GM21529 (cell line): Measurements from ENCODE around the gene OTOP2.

ENCODE experiments used
- ATAC-seq: cut with Tn5 transposase; IDR thresholded peaks from one replicate; pipeline ENCODE4 v1.9.1; 2021; ENCODE audit not compliant: unreplicated experiment

Gene OTOP2, protein sequence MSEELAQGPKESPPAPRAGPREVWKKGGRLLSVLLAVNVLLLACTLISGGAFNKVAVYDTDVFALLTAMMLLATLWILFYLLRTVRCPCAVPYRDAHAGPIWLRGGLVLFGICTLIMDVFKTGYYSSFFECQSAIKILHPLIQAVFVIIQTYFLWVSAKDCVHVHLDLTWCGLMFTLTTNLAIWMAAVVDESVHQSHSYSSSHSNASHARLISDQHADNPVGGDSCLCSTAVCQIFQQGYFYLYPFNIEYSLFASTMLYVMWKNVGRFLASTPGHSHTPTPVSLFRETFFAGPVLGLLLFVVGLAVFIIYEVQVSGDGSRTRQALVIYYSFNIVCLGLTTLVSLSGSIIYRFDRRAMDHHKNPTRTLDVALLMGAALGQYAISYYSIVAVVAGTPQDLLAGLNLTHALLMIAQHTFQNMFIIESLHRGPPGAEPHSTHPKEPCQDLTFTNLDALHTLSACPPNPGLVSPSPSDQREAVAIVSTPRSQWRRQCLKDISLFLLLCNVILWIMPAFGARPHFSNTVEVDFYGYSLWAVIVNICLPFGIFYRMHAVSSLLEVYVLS

DNA sequence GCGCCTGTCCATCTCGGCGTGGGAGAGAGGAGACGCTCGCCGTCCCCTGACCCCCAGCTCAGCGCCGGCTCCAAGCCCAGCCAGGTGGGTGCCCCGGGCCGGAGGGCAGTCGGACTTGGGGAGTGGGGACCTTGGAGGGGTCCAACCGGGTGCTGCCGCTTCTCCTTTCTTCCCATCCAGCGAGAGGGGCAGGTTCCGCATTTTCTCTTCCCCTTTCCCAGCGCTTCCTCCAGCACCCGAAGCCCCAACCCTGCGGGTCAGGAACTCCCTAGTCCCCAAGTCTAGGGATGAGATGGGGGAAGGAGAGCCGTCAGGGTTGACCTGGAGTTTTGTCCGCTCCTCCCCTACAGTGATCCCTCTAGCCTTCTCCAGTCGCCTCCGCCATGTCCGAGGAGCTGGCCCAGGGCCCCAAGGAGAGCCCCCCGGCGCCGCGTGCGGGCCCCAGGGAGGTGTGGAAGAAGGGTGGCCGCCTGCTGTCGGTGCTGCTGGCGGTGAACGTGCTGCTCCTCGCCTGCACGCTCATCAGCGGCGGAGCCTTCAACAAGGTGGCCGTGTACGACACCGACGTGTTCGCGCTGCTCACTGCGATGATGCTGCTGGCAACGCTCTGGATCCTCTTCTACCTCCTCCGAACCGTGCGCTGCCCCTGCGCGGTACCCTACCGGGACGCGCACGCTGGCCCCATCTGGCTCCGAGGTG is at the start of gene OTOP2:
Gene OTOP2 (plus strand): TSS at position 24 of the 699 bp plus-strand sequence. CDS start 360 bp downstream, at position 384.
- ATAC-seq, result no peak

DNA sequence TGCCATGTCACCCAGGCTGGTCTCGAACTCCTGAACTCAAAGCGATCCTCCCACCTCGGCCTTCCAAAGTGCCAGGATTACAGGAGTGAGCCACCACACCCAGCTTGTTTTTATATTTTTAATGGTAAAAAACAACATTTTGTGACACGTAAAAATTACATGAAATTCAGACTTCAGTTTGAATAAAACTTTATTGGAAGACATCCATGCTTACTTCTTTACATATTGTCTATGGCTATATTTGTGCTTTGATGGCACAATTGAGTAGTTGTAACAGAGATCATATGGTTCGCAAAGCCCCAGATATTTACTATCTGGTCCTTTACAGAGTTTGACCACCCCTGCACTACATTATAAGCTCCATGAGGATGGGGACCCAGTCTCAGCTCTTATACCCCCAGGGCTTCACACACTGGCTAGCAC is 49.4 kb upstream of the OTOP2 start:
- ATAC-seq, result no peak

DNA sequence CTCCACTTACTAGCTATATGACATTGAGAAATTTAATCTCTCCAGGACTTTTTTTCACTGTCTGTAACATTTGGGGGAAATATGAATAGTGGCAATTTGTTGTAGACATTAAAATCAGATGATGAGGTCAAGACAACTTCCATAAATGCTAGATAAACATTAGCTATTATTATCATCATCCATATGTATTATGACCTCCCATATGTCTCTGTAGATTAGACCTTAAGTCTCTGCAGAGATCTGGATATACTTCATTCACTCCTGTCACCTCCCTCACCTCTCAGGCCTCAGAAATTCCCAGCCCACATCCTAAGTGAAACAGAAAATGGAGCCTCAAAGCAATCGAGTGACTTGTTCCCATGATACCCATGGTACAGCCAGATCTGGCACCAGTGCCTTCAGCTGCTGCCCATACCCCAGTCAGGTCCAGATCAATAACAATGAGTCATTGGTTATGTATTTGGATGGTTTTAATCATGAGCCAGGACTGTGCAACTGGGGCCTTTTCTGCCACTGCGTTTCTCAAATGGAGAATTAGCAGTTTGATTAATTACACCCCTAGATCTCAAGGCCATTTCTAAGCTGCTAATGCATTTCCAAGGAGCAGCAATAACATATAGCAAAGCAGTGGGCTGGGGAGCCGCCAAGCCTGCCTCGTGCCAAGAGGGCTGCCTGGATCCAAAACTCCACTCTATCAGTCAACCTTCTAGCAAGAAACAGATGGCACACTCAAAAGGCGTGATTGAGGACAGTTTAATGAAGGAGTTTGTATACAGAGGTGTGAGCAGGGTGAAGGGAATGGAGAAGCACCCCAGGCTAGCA is 48.7 kb upstream of the OTOP2 start:
- no peak for ATAC-seq

DNA sequence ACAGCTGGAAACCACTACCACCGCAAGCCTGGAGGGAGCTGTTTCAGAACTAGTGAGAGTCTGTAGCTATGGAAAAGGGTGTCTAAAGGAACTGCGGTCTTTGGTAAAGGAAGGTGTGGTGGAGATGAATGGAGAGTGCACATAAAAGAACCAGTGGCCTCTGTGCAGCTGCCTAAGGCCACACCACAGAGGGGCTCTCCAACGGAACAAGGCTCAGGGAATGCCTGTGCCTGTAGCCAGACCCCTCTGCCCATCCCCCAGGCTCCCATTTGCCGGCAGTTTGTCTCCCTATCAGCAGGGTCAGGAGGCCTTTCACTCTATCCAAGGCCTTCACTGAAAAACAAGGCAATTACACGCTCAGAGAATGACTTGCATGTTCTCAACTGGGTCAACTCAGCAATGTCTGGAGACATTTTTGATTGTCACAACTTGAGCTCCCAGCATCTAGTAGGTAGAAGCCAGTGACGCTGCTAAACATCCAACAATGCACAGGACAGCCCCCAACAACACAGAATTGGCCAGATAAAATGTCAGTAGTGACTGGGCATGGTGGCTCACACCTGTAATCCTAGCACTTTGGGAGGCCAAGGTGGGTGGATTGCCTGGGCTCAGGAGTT is 48.0 kb upstream of the OTOP2 start:
- ATAC-seq, result no peak

DNA sequence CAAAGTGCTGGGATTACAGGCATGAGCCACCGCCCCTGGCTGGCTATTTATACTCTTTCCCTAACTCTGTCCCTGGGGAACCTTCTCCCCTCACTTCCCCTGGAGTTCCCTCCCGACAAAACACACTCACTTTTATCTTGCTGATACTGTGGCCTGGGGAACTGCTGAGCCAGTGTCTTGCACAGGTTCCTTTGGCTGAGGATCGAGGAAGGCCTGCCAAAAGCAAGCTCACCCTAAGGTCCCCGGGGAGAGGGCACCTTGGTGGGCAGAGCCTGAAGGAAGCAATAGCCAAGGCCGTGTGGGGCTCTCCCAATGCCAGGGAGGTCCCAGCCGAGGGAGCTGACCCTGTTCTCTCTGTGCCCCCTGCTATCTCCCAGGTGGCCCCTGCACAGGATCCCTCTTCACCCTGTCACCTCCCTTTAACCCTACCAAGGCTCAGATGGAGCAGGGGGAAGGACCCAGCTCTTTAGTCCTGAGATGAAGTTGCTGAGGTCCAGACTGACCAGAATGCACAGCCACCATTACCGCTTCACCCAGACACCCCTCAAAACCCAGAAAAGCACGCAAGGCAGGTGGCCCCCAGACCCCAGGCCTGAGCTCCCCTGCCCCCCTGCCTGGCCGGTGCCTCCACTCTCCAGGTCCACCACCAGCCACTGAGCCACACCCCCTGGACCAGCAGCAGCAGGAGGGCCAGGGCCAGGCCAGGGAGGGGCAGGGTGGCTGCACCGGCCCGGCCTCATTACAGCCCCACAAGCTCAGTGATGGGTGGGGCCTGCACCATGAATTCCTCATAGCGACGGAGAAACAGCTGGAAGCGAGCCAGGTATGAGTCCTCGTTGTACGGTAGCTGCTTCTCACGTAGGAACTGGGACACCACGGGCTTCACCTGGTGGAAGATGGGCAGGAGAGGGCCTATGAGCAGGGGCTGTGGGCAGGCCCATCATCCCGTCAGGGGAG is 46.2 kb upstream of the OTOP2 start:
- ATAC-seq, result no peak

DNA sequence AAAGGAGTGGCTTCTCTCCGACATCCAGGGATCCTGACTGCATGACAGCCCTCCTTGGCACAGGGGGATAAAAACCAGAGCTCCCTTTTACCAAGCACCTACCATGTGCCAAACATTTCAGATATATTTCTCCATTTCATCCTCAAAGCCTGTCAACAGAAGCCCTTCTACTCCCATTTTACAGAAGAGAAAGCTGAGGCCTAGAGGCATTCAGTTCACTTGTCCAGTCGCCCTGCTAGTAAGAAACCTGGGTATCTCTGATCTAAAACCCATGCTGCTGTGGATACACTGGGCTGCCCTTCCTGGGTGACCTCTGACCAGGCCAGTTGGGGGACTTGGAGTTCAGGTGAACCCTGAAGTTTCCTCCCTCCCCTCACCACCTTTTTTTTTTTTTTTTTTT is 45.4 kb upstream of the OTOP2 start:
- no peak for ATAC-seq

DNA sequence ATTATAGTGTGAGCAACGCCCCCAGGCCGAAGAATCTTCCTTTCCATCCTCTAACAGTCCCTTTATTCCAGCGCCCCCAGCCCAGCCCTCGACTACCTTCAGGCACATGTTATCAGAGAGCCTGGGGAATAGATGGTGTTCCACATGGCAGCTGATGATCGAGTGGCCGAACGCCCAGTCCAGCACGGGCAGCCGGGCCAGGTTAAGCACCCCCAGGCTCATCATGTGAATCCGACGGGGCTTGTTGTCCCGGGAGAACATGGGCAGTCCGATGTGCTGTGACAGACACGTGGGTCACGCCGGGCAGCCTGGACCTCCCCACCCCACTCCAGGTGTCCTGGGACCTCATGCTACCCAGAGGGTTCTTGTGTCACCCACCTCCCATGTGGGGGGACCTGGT is 44.8 kb upstream of the OTOP2 start:
- no peak for ATAC-seq

DNA sequence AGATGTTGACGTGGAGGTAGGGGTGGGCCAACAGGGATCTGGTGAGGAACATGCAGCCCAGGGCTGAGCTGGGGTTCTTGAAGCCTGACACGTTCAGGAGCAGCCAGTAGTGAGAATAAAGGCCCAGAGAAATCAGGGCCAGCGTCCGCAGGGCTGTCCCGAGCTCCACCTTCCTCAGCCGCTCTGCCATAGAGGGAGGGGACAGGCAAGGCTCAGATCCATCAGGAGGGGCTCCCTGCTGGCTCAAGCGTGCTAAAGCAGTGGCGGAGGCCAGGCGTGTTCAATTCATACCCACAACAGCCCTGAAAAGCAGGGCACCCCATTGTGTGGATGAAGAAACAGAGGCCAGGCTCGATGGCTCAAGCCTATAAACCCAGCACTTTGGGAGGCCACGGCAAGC is 43.0 kb upstream of the OTOP2 start:
- ATAC-seq, result no peak

DNA sequence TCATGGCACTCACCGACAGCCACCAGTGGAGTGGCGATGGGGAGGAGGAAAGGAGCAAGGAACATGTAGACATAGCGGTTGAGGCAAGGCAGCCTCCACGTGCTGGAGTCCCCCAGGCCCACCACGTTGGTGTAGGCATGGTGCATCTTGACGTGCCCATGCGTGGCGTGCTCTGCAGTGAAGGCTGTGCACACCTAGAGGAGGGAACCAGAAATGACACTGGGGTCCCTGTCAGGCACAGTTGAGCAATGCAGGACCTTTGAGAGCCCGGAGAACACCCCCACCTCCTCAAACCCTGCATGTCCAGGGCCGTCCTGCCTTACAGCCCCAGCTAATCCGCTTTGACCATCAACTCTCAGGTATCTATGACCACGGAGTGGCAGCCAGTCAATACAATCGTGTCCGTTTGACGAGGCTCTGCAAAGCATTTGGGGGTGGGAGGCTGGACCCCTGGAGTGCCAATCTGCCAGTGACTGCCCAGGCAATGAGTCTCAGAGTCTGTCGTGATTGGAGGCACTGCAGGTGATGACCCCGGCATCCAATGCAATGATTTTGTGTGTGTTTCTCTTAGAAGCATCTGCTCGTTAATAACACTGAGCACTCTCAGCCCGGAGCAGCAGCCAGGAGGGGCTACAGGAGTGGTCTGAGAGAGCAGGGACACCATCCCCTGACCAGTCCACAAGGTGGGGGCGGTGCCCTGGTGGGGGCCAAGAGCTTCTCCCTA is 41.4 kb upstream of the OTOP2 start:
- ATAC-seq, result no peak

DNA sequence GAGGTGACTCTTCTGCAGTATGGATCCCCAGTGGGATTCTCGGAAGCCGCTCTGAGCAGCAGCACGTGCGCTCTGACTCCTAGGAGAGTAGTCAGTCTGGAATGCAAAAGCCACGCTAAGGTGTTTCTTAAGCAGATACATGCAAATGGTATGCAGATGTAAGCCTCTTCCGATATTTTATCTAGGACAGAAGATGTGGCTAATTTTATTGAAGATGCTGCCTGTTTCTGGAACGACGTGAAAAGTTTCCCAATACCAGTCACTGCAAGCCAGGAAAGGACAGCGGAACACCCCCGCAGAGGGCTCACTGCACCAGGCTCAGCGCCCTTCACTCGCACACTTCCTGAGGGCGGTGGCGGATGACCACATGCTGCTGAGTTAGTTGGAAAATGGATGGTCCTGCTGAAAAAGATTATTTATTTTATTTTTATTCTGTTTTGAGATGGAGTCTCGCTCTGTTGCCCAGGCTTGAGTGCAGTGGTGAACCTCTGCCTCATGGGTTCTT is 40.8 kb upstream of the OTOP2 start:
- ATAC-seq, result no peak

DNA sequence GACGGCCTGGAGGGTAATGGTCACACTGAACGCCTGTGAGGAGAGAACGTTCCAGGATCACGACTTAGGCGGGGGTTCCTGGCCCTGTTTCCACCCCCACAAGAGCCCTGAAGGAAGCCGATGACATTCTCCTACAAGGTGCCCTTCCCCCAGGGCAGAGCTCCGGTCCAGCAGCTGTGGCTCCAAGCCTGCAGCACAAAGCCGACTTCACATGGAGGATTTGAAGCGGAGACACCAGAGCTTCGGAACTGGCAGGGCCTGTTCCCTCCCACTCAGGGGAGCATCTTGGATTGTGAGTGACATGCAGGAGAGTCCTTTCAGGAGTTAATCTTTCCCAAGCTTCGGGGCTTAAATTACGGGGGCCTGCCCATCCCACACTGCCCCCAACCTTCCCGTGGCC is 35.6 kb upstream of the OTOP2 start:
- ATAC-seq, result no peak

DNA sequence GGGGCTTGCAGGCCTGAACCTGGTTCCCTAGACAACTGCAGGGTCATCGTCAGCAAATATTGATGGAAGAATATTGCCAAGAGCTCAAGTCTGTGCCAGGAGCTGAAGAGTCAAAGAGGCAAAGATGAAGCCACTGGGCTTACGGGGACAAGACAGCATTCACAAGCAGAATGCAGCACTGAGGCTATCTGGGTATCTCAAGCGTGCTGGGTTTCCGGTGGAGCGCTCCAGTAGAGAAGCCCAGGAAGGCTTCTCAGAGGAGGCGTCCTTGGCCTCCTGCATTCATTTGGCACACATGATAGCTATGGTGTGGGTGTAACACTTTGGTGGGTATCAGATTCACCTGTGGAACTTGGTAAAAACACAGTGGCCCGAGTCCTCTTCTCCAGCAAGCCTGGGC is 33.5 kb upstream of the OTOP2 start:
- ATAC-seq, result no peak

DNA sequence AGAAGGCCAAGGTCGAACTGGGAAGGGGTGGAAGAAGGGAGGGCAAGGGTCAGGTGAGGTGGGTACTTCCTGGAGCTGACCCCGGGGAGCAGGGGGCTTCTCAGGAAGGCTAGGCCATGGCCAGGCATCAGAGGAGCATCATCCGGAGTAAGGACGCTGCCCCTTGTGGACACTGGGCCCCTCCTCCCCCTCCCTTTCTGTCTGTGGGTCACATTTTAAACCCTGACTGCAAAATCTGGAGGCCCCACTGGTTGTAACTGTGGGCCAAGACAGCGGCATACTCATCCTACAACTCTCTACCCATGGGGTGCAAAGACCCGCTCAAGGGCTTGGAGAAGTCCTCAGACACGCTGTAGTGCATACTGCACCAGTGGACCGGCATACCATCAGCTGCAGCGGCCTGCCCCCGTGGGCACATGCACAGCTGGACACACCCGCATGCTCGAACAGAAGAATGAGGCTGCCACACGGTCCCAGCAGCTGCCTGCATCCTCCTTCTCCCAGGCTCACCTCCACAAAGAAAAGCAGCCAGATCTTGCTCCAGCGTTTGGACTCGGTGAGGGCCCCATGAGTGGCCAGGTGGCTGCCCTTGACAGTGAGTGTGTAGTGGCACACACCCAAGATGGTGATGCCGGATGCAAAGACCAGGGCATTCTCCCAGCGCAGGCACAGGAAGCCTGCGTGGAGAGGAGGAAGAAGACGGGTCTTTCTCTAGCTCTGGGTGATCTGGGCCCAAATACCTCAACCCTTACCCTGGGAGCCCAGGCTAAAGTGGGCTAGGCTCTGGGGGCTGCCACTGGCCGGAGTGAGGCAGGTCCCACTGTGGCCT is 31.8 kb upstream of the OTOP2 start:
- ATAC-seq, result no peak

DNA sequence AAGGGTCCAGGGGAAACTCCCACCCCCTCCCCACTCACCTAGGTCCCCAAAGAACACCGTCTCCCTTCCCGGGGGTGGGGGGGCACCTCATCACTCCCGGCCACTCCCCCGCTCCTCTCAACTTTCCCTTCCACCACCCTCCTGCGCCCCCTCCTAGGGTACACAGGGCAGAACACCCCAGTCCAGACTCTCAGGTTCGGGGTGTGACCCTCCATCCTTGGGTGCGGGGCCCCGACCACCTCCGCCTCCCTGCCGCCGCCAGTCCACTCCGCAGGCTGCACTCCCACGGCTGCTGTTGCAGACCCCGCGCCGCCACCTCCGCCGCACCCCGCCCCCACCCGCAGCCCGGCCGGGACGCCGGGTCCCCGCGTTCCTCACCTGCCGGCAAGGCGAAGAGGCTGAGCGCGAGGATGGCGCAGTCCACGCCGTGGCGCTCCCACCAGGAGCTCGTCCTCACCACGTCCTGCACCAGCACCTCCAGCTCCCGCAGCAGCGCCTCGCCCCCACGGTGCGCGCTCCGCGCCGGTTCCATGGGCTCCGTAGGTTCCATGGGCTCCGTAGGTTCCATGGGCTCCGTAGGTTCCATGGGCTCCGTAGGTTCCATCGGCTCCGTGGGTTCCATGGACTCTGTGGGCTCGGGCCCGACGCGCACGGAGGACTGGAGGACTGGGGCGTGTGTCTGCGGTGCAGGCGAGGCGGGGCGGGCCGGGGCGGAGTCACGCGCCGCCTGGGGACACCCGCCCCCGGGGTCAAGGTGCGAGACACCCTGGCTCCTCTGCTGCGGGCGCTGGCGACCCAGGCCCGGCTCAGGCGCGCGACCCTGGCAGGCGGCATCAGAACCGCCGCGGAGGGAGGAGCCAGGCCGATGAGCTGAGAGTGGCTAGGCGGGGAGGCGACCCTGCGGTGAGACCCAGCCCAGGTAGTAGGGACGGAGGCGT is 30.8 kb upstream of the OTOP2 start, which contains the start of gene FADS6:
Gene FADS6 (minus strand): TSS at position 660 of the 938 bp plus-strand sequence. CDS start 38 bp downstream, at position 622.
- no peak for ATAC-seq

DNA sequence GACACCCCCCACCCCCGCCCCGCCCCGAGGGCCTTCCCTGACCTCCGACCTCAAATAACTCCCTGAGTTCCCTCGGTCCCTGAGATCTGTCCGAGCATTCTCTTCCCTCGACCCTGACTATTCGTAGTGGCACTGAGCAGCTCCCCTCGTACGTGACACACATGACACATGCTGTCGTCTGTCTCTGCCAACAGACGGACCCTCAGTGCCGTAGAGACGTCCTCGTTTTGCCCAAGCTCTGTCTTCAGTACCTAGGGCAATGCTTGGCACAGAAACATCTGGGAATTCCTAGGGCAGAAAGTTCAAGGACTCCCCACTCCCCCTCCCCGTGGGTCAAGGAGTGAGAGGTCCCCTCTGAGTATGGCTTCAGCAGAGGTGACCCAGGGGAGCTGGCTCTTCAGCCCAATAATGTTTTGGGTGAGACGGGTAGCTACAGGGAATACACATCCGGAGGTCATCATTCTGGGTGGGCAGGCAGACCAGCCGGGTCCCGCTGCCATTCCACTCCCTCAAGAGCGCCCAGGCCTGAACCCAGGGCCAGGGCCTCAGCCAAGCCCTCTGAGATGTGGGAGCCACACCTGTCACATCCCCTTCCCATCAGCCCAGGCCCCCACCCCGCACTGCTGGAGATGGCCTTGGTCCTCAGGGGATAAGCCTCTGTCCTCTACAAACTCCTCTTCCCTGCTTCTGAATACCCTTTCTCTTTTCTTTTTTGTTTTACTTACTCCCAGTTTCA is 30.0 kb upstream of the OTOP2 start:
- no peak for ATAC-seq

DNA sequence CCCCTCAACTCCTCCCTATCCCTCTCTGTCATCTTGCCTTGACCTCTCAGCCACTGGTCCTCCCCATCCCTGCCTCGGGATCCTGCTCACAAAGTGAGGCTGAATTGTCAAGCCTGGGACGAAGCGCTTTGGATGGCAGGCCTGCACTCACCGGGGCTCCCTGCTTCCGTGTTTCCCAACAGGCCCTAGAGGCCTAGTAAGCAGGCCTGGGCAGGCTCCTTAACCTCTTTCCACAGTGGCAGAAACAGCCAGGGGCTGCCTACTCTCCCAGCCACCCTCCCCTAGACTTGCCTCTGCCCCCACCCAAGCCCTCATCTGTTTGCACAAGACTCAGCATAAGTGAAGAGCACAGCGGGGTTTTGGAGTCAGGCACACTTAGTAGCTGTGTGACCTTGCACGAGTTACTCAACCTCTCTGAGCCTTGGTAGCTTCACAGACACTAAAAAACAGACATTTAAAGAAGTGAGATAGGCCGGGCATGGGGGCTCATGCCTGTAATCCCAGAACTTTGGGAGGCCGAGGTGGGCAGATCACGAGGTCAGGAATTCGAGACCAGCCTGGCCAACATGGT is 25.6 kb upstream of the OTOP2 start:
- ATAC-seq, result no peak
